ENCODE measurements around the gene ZXDC. TPM values are rescaled to one million over a fixed set of nuclear protein-coding genes. Genes with fewer than 3 reads are reported as not detected.

Gene ZXDC
- total and polyA plus RNA-seq, 2 donors (not counting 3 experiments of a cell fraction or from before 2014, with no cell fraction given) = 15.2 to 22.6 TPM

GRCh38 chr3:126412841-126413692 is 62.6 kb downstream of the ZXDC start:
- CTCF ChIA-PET = interaction anchor here (1.0 to 1.7 kb wide), 3 partner anchors 17 to 167 kb away, joined by 3 to 6 read pairs (median 4); no protein-coding TSS in a partner anchor
- intact Hi-C loops (cut with micrococcal nuclease) = no loop called here
- Histone ChIP-seq H3K36me3 (ENCODE audit: control insufficient read depth in 2 of 2, extremely low read depth in 1 of 2, insufficient read depth in 2 of 2, low read length in 2 of 2) (no peaks in the 10 kb centered on the region), H3K79me2 (ENCODE audit: control insufficient read depth, insufficient read depth, low read length) (no peaks in the 10 kb centered on the region), H3K27ac (ENCODE audit: insufficient read depth, low read depth, low read length) (no peak overlapping the region), H4K20me1 (replicated peaks; ENCODE audit: control insufficient read depth, extremely low read depth, insufficient read depth, low read length) (no peaks in the 10 kb centered on the region), H3K4me1 (ENCODE audit: control insufficient read depth, extremely low read depth, insufficient read depth, low read length) (no peaks in the 10 kb centered on the region), H3K9ac (replicated peaks; ENCODE audit: extremely low read depth, insufficient read depth, low read length) (no peak overlapping the region), H3K4me3 (replicated peaks in 1 of 3; ENCODE audit: insufficient read depth in 1 of 3, low read depth in 1 of 3, low read length in 3 of 3) (no peak overlapping the region), H3K9me3 (replicated peaks; ENCODE audit: control insufficient read depth, insufficient read depth, low read length) (no peaks in the 10 kb centered on the region), H2AFZ (ENCODE audit: low read depth, low read length) (no peak overlapping the region), H3K4me2 (ENCODE audit: insufficient read depth, low read length) (no peak overlapping the region), H3K27me3 (ENCODE audit: control insufficient read depth in 2 of 2, insufficient read depth in 2 of 2, low read length in 2 of 2) (peaks cover 2 to 6% of the 10 kb centered on the region in 2 experiments), H3K9me1 (replicated peaks; ENCODE audit: control insufficient read depth, extremely low read depth, insufficient read depth, low read length) (no peaks in the 10 kb centered on the region)
- dilution Hi-C loops (cut with MboI; ENCODE audit: extremely low pct_ligation_motif_present, low sequenced_read_pairs) = no loop called here
- no TSS peak for BruUV-seq (replicated peaks)
- FAIRE-seq (no peak), DNase-seq (ENCODE audit: low read depth, low spot score) (no peak)
- TF ChIP-seq, protein P1, sequence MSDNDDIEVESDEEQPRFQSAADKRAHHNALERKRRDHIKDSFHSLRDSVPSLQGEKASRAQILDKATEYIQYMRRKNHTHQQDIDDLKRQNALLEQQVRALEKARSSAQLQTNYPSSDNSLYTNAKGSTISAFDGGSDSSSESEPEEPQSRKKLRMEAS (IDR thresholded peaks at IDR 0.05; ENCODE audit: insufficient read depth, insufficient read length) = no peak
- TF ChIP-seq EZH2 (IDR thresholded peaks at IDR 0.05; ENCODE audit: borderline replicate concordance, low read depth, low read length, severe bottlenecking) (no peak), CTCF (IDR thresholded peaks at IDR 0.05; ENCODE audit: extremely low read depth in 1 of 2, insufficient read depth in 1 of 2, low read depth in 1 of 2, low read length in 2 of 2) (no peak)
- POLR2A ChIA-PET = no interaction called here

GRCh38 chr3:126408099-126408498 is 67.6 kb downstream of the ZXDC start:
- no peak overlapping the region for H2AFZ ChIP-seq (ENCODE audit: low read depth, low read length)
- no peak overlapping the region for H3K4me2 ChIP-seq (ENCODE audit: insufficient read depth, low read length)
- ChIA-PET CTCF (no interaction called here), POLR2A (no interaction called here)
- H4K20me1 ChIP-seq (replicated peaks; ENCODE audit: control insufficient read depth, extremely low read depth, insufficient read depth, low read length) = no peaks in the 10 kb centered on the region
- intact Hi-C loops (cut with micrococcal nuclease) = no loop called here
- BruUV-seq (replicated peaks) = no TSS peak
- TF ChIP-seq, protein P1 (IDR thresholded peaks at IDR 0.05; ENCODE audit: insufficient read depth, insufficient read length) = no peak
- TF ChIP-seq POLR2AphosphoS5 (IDR thresholded peaks at IDR 0.05; ENCODE audit: insufficient read depth, low read depth, low read length) = no peak
- no peak for DNase-seq (ENCODE audit: low read depth, low spot score)
- H3K9me1 ChIP-seq (replicated peaks; ENCODE audit: control insufficient read depth, extremely low read depth, insufficient read depth, low read length) = no peaks in the 10 kb centered on the region
- H3K4me1 ChIP-seq (ENCODE audit: control insufficient read depth, extremely low read depth, insufficient read depth, low read length) = no peaks in the 10 kb centered on the region
- no peak overlapping the region for H3K9ac ChIP-seq (replicated peaks; ENCODE audit: extremely low read depth, insufficient read depth, low read length)
- H3K36me3 ChIP-seq (ENCODE audit: control insufficient read depth in 2 of 2, extremely low read depth in 1 of 2, insufficient read depth in 2 of 2, low read length in 2 of 2) = no peaks in the 10 kb centered on the region
- H3K79me2 ChIP-seq (ENCODE audit: control insufficient read depth, insufficient read depth, low read length) = no peaks in the 10 kb centered on the region
- dilution Hi-C loops (cut with MboI; ENCODE audit: extremely low pct_ligation_motif_present, low sequenced_read_pairs) = no loop called here
- no peak overlapping the region for H3K4me3 ChIP-seq (replicated peaks in 1 of 3; ENCODE audit: insufficient read depth in 1 of 3, low read depth in 1 of 3, low read length in 3 of 3)
- no peak for FAIRE-seq
- H3K9me3 ChIP-seq (replicated peaks; ENCODE audit: control insufficient read depth, insufficient read depth, low read length) = no peaks in the 10 kb centered on the region
- no peak overlapping the region for H3K27ac ChIP-seq (ENCODE audit: insufficient read depth, low read depth, low read length)
- H3K27me3 ChIP-seq (ENCODE audit: control insufficient read depth in 2 of 2, insufficient read depth in 2 of 2, low read length in 2 of 2) = peaks cover 2 to 11% of the 10 kb centered on the region in 2 experiments

Data from endothelial cell of umbilical vein (primary cell).